Left renal cortex interstitium (tissue), 4 donors: ENCODE data around the gene STK10. TPM values are rescaled to one million over a fixed set of nuclear protein-coding genes. Genes with fewer than 3 reads are reported as not detected.

Experiments
- DNase-seq, 4 donors: peaks; one replicate each; pipeline ENCODE4 v3.0.0-alpha.2; 2013; ENCODE audit warnings: low read depth in 4 of 4, low spot score in 2 of 4, missing footprints in 1 of 4
- polyA plus RNA-seq, 4 donors: library from polyadenylated mRNA; unstranded; fragments of 120-200 nt; gene quantifications; one replicate each; pipeline ENCODE4 v1.2.1, GENCODE V29; 2013; ENCODE audit not compliant: insufficient read length in 4 of 4

STK10 gene
- polyA plus RNA-seq, 4 donors, result 12.9 to 22.2 (median 17.4) TPM

GRCh38 chr5:172063463-172064235 is 124.4 kb downstream of the STK10 start:
- no peak for DNase-seq

GRCh38 chr5:172059661-172060100 is 128.3 kb downstream of the STK10 start:
- DNase-seq, result no peak

- DNase-seq, result no peak
Observed at GRCh38 chr5:172058088-172058487, 129.9 kb downstream of the STK10 start.

GRCh38 chr5:172055996-172056395 is 132.0 kb downstream of the STK10 start:
- DNase-seq, result no peak

- DNase-seq, result no peak
Observed at GRCh38 chr5:172055421-172055820, 132.6 kb downstream of the STK10 start.

GRCh38 chr5:172054611-172055153 is 133.3 kb downstream of the STK10 start:
- DNase-seq, result no peak

GRCh38 chr5:172052450-172053236 is 135.4 kb downstream of the STK10 start:
- DNase-seq, result no peak

GRCh38 chr5:172051643-172052339 is 136.2 kb downstream of the STK10 start:
- DNase-seq, result no peak

DNA sequence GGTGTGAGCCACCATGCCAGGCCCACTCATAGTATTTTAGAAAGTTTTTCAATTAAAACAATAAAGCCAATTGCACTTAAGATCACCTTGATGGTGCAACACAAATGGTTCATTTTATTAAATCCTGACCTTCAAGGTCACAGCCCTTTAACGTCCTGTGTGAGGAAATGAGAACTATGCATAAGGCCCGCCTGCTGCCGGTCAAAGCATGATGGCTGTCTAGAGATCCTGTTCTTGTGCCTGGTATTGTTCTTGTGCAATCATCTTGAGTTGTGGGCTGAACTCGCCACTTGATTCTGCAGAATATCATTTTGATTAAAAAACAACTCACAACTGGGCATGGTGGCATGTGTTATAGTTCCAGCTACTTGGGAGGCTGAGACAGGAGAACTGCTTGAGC is 137.9 kb downstream of the STK10 start:
- DNase-seq, result no peak

- no peak for DNase-seq
Observed at GRCh38 chr5:172049226-172049796, 138.7 kb downstream of the STK10 start.

DNA sequence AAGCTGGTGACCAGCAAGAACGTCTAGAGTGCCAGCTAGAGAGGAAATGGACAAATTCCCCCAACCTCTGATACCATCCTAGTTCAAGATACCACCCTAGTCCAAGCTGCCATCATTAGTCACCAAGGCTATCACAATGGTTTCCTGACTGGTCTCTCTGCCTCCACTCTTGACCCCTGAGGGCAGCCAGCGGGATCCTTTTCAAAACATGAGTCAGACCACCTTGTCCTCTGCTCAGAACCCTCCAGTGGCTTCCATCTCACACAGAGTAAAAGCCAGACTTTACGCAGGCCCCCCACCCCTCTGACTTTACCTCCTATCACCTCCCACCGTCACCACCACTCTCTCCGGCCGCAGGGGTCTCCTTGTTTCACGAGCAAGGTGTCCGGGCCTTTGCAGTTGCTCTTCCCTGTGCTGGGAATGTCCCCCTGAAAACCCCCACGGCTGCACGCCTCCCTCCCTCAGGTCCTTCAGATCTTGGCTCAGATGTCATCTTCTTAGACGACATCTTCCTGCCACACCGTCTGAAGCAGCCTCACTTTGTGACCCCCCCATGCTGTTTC is 139.4 kb downstream of the STK10 start:
- no peak for DNase-seq

DNA sequence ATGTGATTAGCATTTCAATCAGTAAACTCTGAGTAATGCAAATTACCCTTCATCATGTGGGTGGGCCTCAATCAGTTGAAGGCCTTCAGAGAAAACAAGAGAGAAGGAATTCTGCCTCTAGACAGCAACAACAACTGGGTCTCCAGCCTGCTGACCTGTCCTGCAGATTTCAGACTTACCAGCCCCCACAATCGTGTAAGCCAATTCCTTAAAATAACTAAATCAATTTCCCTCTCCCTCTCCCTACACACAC is 139.9 kb downstream of the STK10 start:
- DNase-seq, result no peak

- DNase-seq, result no peak
Observed at GRCh38 chr5:172046593-172046992, 141.4 kb downstream of the STK10 start.

DNA sequence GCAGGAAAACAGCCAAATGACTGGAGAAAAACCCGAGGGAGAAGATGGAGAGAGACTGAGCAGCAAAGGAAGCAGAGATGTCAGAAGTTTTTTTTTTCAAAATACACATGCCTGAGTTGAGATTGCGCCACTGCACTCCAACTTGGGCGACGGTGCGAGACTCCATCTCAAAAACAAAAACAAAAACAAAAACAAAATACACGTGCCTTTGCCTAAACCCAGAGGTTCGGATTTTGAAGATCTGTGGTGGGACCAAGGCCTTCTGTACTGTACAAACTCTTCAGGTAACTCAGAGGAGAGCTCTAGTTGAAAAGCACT is 142.8 kb downstream of the STK10 start:
- no peak for DNase-seq

GRCh38 chr5:172044631-172045314 is 143.3 kb downstream of the STK10 start:
- no peak for DNase-seq

DNA sequence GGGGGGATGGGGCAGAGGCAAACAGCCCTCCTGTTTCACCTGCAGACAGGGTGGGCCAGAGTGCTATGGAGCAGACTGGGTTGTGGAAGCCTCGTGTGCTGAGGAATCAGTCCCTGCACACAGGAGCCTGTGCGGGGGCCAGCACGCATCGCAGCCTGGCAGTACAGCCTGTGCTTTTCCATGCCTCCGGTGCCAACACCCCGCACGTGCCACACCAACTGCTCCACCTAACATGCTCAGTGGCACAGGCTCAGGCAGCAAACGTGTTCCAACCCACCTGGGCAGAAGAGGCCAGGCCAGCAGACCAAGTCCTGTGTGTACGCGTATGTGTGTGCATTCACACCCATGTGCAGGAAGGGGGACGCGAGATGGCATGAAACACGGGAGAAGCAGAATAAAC is 144.2 kb downstream of the STK10 start:
- DNase-seq, result no peak

GRCh38 chr5:172042183-172042582 is 145.8 kb downstream of the STK10 start:
- DNase-seq, result no peak

GRCh38 chr5:172038167-172038566 is 149.9 kb downstream of the STK10 start:
- DNase-seq, result no peak

DNA sequence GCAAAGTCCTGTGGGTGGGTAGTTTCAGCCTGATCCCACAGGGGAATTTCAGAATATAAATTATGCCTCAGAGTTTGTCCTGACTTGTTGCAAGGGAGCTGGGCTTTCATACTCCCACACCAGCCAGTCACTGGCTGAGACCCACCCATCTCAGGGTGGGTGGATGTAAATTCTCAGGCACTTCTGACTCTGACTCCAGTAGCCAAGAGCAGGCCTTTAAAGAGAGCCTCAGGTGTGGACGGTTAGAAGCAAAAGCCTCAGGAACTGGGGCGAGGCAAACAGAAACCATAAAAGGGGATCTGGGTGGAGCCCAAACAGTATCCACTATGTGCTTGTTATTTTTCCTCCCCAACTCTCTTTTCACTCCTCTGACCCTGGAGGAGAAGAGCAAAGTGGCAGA is 153.0 kb downstream of the STK10 start:
- no peak for DNase-seq

DNA sequence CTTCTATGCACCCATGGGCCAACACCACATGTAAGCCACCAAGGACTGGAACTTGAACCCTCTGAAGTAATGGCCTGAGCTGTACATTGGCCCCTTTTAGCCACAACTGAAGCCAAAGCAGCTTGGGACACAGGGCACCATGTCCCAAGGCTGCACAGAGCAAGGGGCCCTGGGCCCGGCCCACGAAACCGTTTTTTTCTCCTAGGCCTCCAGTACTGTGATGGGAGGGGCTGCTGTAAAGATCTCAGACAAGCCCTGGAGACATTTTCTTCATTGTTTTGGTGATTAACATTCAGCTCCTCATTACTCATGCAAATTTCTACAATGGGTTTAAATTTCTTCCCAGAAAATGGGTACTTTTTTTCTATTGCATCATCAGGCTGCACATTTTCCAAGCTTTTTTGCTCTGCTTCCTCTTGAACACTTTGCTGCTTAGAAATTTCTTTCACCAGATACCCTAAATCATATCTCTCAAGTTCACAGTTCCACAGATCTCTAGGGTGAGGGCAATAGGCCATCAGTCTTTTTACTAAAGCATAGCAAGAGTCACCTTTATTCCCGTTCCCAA is 156.0 kb downstream of the STK10 start:
- DNase-seq, result no peak
